ENCODE data around the gene LPP.

GRCh38 chr3:188361888-188362287 lies 207.9 kb downstream of the LPP start:
- no peak for TF ChIP-seq FOXA1 (IDR thresholded peaks at IDR 0.05)
- TF ChIP-seq SP1 (IDR thresholded peaks at IDR 0.05) = no peak
- no peak for TF ChIP-seq ELF4 (IDR thresholded peaks at IDR 0.05)
- no peak for TF ChIP-seq ZNF384 (IDR thresholded peaks at IDR 0.05)
- TF ChIP-seq HDGF (IDR thresholded peaks at IDR 0.05; ENCODE audit: borderline replicate concordance) = no peak
